WTC11 (cell line): ENCODE measurements around the gene GARNL3. TPM values are rescaled to one million over a fixed set of nuclear protein-coding genes. Genes with fewer than 3 reads are reported as not detected.

ENCODE experiments used
- ATAC-seq: fragments of 200-7000 bp; cut with Tn5 transposase; 2 replicates; pipeline ENCODE4 v1.10.0; 2021; ENCODE audit warnings: mild to moderate bottlenecking, moderate library complexity
- CTCF ChIA-PET: fragments of 300-600 bp; sonication (Branson Sonifier 250); formaldehyde crosslinking; loops from one replicate; lab custom pipeline; 2021; ENCODE audit warnings: antibody characterized with exemption; lab: Charles Lee
- POLR2A ChIA-PET: fragments of 350-600 bp; sonication (Branson Sonifier 250); formaldehyde crosslinking; loops from one replicate; lab custom pipeline; 2021; ENCODE audit warnings: antibody characterized with exemption; lab: Charles Lee
- DNase-seq: peaks from one replicate; pipeline ENCODE4 v3.0.0; 2021; ENCODE audit warnings: low spot score
- H3K27ac Mint-ChIP-seq: 2 replicates; pipeline ENCODE4 v1.8.0; 2021; ENCODE audit warnings: mixed read lengths
- H3K27me3 Mint-ChIP-seq: 2 replicates; pipeline ENCODE4 v1.8.0; 2021; ENCODE audit warnings: low read depth, mild to moderate bottlenecking, moderate library complexity, mixed read lengths
- H3K36me3 Mint-ChIP-seq: 2 replicates; pipeline ENCODE4 v1.8.0; 2021; ENCODE audit warnings: mixed read lengths
- H3K4me1 Mint-ChIP-seq: 2 replicates; pipeline ENCODE4 v1.8.0; 2022; ENCODE audit warnings: mixed read lengths
- H3K4me3 Mint-ChIP-seq: 2 replicates; pipeline ENCODE4 v1.8.0; 2021; ENCODE audit warnings: mild to moderate bottlenecking, moderate library complexity, mixed read lengths
- H3K9me3 Mint-ChIP-seq: 2 replicates; pipeline ENCODE4 v1.8.0; 2021; ENCODE audit warnings: mixed read lengths
- ARID4B ChIP-seq: sonication (generic); formaldehyde crosslinking; IDR thresholded peaks from 2 replicates; pipeline ENCODE4 v1.8.0; 2023; ENCODE audit warnings: missing genetic modification reagents, mild to moderate bottlenecking, borderline replicate concordance
- CDX4 ChIP-seq: fragments of 250-450 bp; sonication (Bioruptor Pico); IDR thresholded peaks from 2 replicates; pipeline ENCODE4 v1.9.0; 2021; ENCODE audit warnings: moderate library complexity, mild to moderate bottlenecking, inconsistent platforms, borderline replicate concordance
- CREB1 ChIP-seq: sonication (generic); formaldehyde crosslinking; IDR thresholded peaks from 2 replicates; pipeline ENCODE4 v1.8.0; 2023; ENCODE audit warnings: mild to moderate bottlenecking, missing genetic modification reagents
- ELF4 ChIP-seq: sonication (generic); formaldehyde crosslinking; IDR thresholded peaks from 2 replicates; pipeline ENCODE4 v1.8.1; 2022; ENCODE audit warnings: low read depth, mild to moderate bottlenecking, moderate library complexity, missing genetic modification reagents
- JAZF1 ChIP-seq: fragments of 250-450 bp; sonication (Bioruptor Pico); IDR thresholded peaks from 2 replicates; pipeline ENCODE4 v1.9.0; 2021; ENCODE audit warnings: moderate library complexity, mild to moderate bottlenecking, inconsistent platforms
- JUN ChIP-seq: sonication (generic); formaldehyde crosslinking; IDR thresholded peaks from 2 replicates; pipeline ENCODE4 v1.8.0; 2023; ENCODE audit warnings: mild to moderate bottlenecking, missing genetic modification reagents
- MXD4 ChIP-seq: fragments of 250-450 bp; sonication (Bioruptor Pico); IDR thresholded peaks from 2 replicates; pipeline ENCODE4 v1.8.0; 2021; ENCODE audit warnings: mild to moderate bottlenecking, moderate library complexity, borderline replicate concordance
- MYBL2 ChIP-seq: sonication (generic); formaldehyde crosslinking; IDR thresholded peaks from 2 replicates; pipeline ENCODE4 v1.8.1; 2023; ENCODE audit warnings: mild to moderate bottlenecking, moderate library complexity, missing genetic modification reagents
- NFATC4 ChIP-seq: fragments of 250-450 bp; sonication (Bioruptor Pico); IDR thresholded peaks from 2 replicates; pipeline ENCODE4 v1.9.0; 2021; ENCODE audit warnings: mild to moderate bottlenecking
- RORB ChIP-seq: fragments of 250-450 bp; sonication (Bioruptor Pico); IDR thresholded peaks from 2 replicates; pipeline ENCODE4 v1.9.0; 2021; ENCODE audit warnings: mild to moderate bottlenecking
- SP1 ChIP-seq: sonication (generic); formaldehyde crosslinking; conservative IDR thresholded peaks from 2 replicates; pipeline ENCODE4 v1.8.1; 2022; ENCODE audit warnings: missing genetic modification reagents
- TCF7 ChIP-seq: sonication (generic); formaldehyde crosslinking; IDR thresholded peaks from 2 replicates; pipeline ENCODE4 v1.8.0; 2022; ENCODE audit warnings: mild to moderate bottlenecking, low read depth, missing genetic modification reagents, moderate library complexity
- TEAD1 ChIP-seq: sonication (generic); formaldehyde crosslinking; IDR thresholded peaks from 2 replicates; pipeline ENCODE4 v1.8.0; 2022; ENCODE audit warnings: mild to moderate bottlenecking, missing genetic modification reagents
- USF2 ChIP-seq: sonication (generic); formaldehyde crosslinking; IDR thresholded peaks from 2 replicates; pipeline ENCODE4 v1.8.1; 2023; ENCODE audit warnings: mild to moderate bottlenecking, missing genetic modification reagents, moderate library complexity
- ZBTB21 ChIP-seq: sonication (generic); formaldehyde crosslinking; IDR thresholded peaks from 2 replicates; pipeline ENCODE4 v1.8.1; 2023; ENCODE audit warnings: mild to moderate bottlenecking, missing genetic modification reagents, borderline replicate concordance
- ZNF219 ChIP-seq: sonication (generic); formaldehyde crosslinking; IDR thresholded peaks from 2 replicates; pipeline ENCODE4 v1.8.0; 2023; ENCODE audit warnings: missing genetic modification reagents, mild to moderate bottlenecking, borderline replicate concordance
- ZNF396 ChIP-seq: fragments of 250-450 bp; sonication (Bioruptor Pico); IDR thresholded peaks from 2 replicates; pipeline ENCODE4 v1.8.0; 2021; ENCODE audit warnings: mild to moderate bottlenecking, moderate library complexity, borderline replicate concordance
- total RNA-seq: library from RNA; stranded (reverse); gene quantifications from 3 replicates; pipeline ENCODE4 v1.2.3, GENCODE V29; 2021
- TF ChIP-seq, protein P1 (sequence below): sonication (generic); formaldehyde crosslinking; IDR thresholded peaks from 2 replicates; pipeline ENCODE4 v1.8.0; 2022; ENCODE audit warnings: mild to moderate bottlenecking, missing genetic modification reagents
- TF ChIP-seq, protein P2 (sequence below): fragments of 250-450 bp; sonication (Bioruptor Pico); IDR thresholded peaks from 2 replicates; pipeline ENCODE4 v1.8.0; 2021; ENCODE audit warnings: mild to moderate bottlenecking

Gene GARNL3
- total RNA-seq, 1 experiment from 2014 or later, result 17.8 TPM

- TF ChIP-seq ELF4 (CRISPR knock-in tag) (no peak), TEAD1 (CRISPR knock-in tag) (no peak), NFATC4 (no peak), CREB1 (no peak), ARID4B (CRISPR knock-in tag) (no peak), CDX4 (CRISPR knock-in tag) (no peak), ZNF396 (CRISPR knock-in tag) (no peak), ZNF219 (CRISPR knock-in tag) (no peak), ZBTB21 (CRISPR knock-in tag) (no peak), RORB (no peak)
These were observed 18.6 kb downstream of the GARNL3 start (continued) for GRCh38 chr9:127283135-127283534.

GRCh38 chr9:127283917-127284497 lies 19.4 kb downstream of the GARNL3 start:
- Mint-ChIP-seq H3K27ac (no peak overlapping the region; the same call in 1 of the 2 replicates), H3K4me3 (no peak overlapping the region), H3K9me3 (no peaks in the 10 kb centered on the region), H3K36me3 (no peaks in the 10 kb centered on the region), H3K4me1 (peaks cover 9% of the 10 kb centered on the region; the same call in 1 of the 2 replicates), H3K27me3 (no peaks in the 10 kb centered on the region)
- no peak for ATAC-seq
- CTCF ChIA-PET, result interaction anchor here (1.0 to 1.1 kb wide), 4 partner anchors 60 to 113 kb away, joined by 3 to 5 read pairs (median 4); partner anchors contain the start of gene SLC2A8
- POLR2A ChIA-PET, result no interaction called here
- peak; percentile 23 for DNase-seq
- no peak for TF ChIP-seq MYBL2 (CRISPR knock-in tag)
- TF ChIP-seq JAZF1 (CRISPR knock-in tag), result no peak
- no peak for TF ChIP-seq RORB
- no peak for TF ChIP-seq TCF7 (CRISPR knock-in tag)
- TF ChIP-seq, protein P1, sequence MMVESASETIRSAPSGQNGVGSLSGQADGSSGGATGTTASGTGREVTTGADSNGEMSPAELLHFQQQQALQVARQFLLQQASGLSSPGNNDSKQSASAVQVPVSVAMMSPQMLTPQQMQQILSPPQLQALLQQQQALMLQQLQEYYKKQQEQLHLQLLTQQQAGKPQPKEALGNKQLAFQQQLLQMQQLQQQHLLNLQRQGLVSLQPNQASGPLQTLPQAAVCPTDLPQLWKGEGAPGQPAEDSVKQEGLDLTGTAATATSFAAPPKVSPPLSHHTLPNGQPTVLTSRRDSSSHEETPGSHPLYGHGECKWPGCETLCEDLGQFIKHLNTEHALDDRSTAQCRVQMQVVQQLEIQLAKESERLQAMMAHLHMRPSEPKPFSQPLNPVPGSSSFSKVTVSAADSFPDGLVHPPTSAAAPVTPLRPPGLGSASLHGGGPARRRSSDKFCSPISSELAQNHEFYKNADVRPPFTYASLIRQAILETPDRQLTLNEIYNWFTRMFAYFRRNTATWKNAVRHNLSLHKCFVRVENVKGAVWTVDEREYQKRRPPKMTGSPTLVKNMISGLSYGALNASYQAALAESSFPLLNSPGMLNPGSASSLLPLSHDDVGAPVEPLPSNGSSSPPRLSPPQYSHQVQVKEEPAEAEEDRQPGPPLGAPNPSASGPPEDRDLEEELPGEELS (CRISPR knock-in tag), result no peak
- TF ChIP-seq, protein P2, sequence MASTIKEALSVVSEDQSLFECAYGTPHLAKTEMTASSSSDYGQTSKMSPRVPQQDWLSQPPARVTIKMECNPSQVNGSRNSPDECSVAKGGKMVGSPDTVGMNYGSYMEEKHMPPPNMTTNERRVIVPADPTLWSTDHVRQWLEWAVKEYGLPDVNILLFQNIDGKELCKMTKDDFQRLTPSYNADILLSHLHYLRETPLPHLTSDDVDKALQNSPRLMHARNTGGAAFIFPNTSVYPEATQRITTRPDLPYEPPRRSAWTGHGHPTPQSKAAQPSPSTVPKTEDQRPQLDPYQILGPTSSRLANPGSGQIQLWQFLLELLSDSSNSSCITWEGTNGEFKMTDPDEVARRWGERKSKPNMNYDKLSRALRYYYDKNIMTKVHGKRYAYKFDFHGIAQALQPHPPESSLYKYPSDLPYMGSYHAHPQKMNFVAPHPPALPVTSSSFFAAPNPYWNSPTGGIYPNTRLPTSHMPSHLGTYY (CRISPR knock-in tag), result no peak
- no peak for TF ChIP-seq SP1 (CRISPR knock-in tag)
- TF ChIP-seq USF2 (CRISPR knock-in tag), result no peak
- no peak for TF ChIP-seq MXD4 (CRISPR knock-in tag)
- TF ChIP-seq JUN, result no peak
